ENCODE results near the gene MGME1. TPM values are rescaled to one million over a fixed set of nuclear protein-coding genes. Genes with fewer than 3 reads are reported as not detected.
A peak's percentile ranks its signal among the peaks of the same experiment; 100 is the strongest.

The MGME1 gene
- total RNA-seq, 2 experiments from 2014 or later: 28.2 to 30.5 TPM

GRCh38 chr20:17948442-17948841 lies 20.4 kb upstream of the MGME1 start:
- ChIA-PET CTCF (interaction anchor here (6.5 kb wide), 1 partner anchor 10 kb away, joined by 35 read pairs; no protein-coding TSS in a partner anchor), POLR2A (interaction anchor here (1.2 to 2.8 kb wide), 2 partner anchors 15 to 48 kb away, joined by 3 to 10 read pairs; no protein-coding TSS in a partner anchor)
- H3K36me3 Mint-ChIP-seq (ENCODE audit: low read depth): peaks cover 84% of the 10 kb centered on the region
- H3K9me3 Mint-ChIP-seq: no peaks in the 10 kb centered on the region
- DNase-seq (no peak), ATAC-seq (no peak)
- peak overlapping the region; percentile 14 for H3K27ac Mint-ChIP-seq
- intact Hi-C loops (cut with micrococcal nuclease): no loop called here
- H3K4me3 Mint-ChIP-seq: no peak overlapping the region
- no peak for TF ChIP-seq CTCF (IDR thresholded peaks at IDR 0.05)
- no peaks in the 10 kb centered on the region for H3K27me3 Mint-ChIP-seq
- peaks cover 6% of the 10 kb centered on the region for H3K4me1 Mint-ChIP-seq (ENCODE audit: low read depth)

- Mint-ChIP-seq H3K9me3 (no peaks in the 10 kb centered on the region), H3K4me3 (no peak overlapping the region), H3K36me3 (ENCODE audit: low read depth) (peaks cover 90% of the 10 kb centered on the region), H3K4me1 (ENCODE audit: low read depth) (peaks cover 3% of the 10 kb centered on the region), H3K27me3 (no peaks in the 10 kb centered on the region), H3K27ac (no peak overlapping the region)
- CTCF ChIA-PET: interaction anchor here (6.5 kb wide), 1 partner anchor 12 kb away, joined by 35 read pairs; no protein-coding TSS in a partner anchor
- POLR2A ChIA-PET: interaction anchor here (2.8 kb wide), 1 partner anchor 14 kb away, joined by 10 read pairs; no protein-coding TSS in a partner anchor
- ATAC-seq: no peak
- no peak for DNase-seq
- intact Hi-C loops (cut with micrococcal nuclease): no loop called here
- no peak for TF ChIP-seq CTCF (IDR thresholded peaks at IDR 0.05)
Measured at GRCh38 chr20:17949899-17950298, 18.9 kb upstream of the MGME1 start.

GRCh38 chr20:17950670-17951069 lies 18.1 kb upstream of the MGME1 start:
- H3K4me3 Mint-ChIP-seq: no peak overlapping the region
- POLR2A ChIA-PET: no interaction called here
- DNase-seq: no peak
- H3K9me3 Mint-ChIP-seq: no peaks in the 10 kb centered on the region
- peaks cover 92% of the 10 kb centered on the region for H3K36me3 Mint-ChIP-seq (ENCODE audit: low read depth)
- intact Hi-C loops (cut with micrococcal nuclease): no loop called here
- ATAC-seq: no peak
- no peaks in the 10 kb centered on the region for H3K27me3 Mint-ChIP-seq
- H3K4me1 Mint-ChIP-seq (ENCODE audit: low read depth): peaks cover 9% of the 10 kb centered on the region
- H3K27ac Mint-ChIP-seq: peak overlapping the region; percentile 25
- CTCF ChIA-PET: interaction anchor here (1.2 to 6.5 kb wide), 3 partner anchors 10 to 15 kb away, joined by 3 to 35 read pairs (median 3); no protein-coding TSS in a partner anchor
- no peak for TF ChIP-seq CTCF (IDR thresholded peaks at IDR 0.05)

- H3K36me3 Mint-ChIP-seq (ENCODE audit: low read depth): peaks cover 92% of the 10 kb centered on the region
- no peak for TF ChIP-seq CTCF (IDR thresholded peaks at IDR 0.05)
- no peak for DNase-seq
- peaks cover 13% of the 10 kb centered on the region for H3K4me1 Mint-ChIP-seq (ENCODE audit: low read depth)
- peak overlapping the region; percentile 25 for H3K27ac Mint-ChIP-seq
- H3K4me3 Mint-ChIP-seq: no peak overlapping the region
- no peaks in the 10 kb centered on the region for H3K9me3 Mint-ChIP-seq
- CTCF ChIA-PET: interaction anchor here (1.2 to 6.5 kb wide), 3 partner anchors 9 to 14 kb away, joined by 3 to 35 read pairs (median 3); no protein-coding TSS in a partner anchor
- intact Hi-C loops (cut with micrococcal nuclease): no loop called here
- ATAC-seq: no peak
- no peaks in the 10 kb centered on the region for H3K27me3 Mint-ChIP-seq
- POLR2A ChIA-PET: interaction anchor here (0.7 to 2.5 kb wide), 2 partner anchors 11 to 17 kb away, joined by 3 to 10 read pairs; no protein-coding TSS in a partner anchor
Measured at GRCh38 chr20:17951323-17951722, 17.5 kb upstream of the MGME1 start.
